Measurements from ENCODE around the gene TPGS2. TPM values are rescaled to one million over a fixed set of nuclear protein-coding genes. Genes with fewer than 3 reads are reported as not detected.
"Not testable (repeated sequence)": the region's sequence is repeated elsewhere in the genome, so short reads cannot be mapped to it uniquely, and the experiment has no call there.

TPGS2 gene
- total and polyA plus RNA-seq, 3 donors from 2014 or later, result 338 to 628 (median 546) TPM

GRCh38 chr18:36769611-36770314, 59.0 kb downstream of the TPGS2 start:
- no peak overlapping the region for H3K27ac ChIP-seq
- H3K27me3 ChIP-seq, result no peaks in the 10 kb centered on the region
- no peaks in the 10 kb centered on the region for H3K4me1 ChIP-seq
- intact Hi-C loops (cut with DNase I; ENCODE audit: low total_unique reads), result no loop called here
- no peaks in the 10 kb centered on the region for H3K36me3 ChIP-seq (ENCODE audit: low read depth, missing control alignments)
- no peak for DNase-seq
- H3K4me3 ChIP-seq, result no peak overlapping the region
- peak in 1 of 3 experiments; percentile 7 for TF ChIP-seq CTCF (IDR thresholded peaks at IDR 0.05)
- no peak for TF ChIP-seq POLR2A (IDR thresholded peaks at IDR 0.05)
- 83 to 90% methylated on average over 6 of the region's 6 CpGs for WGBS, 2 donors
- no peaks in the 10 kb centered on the region for H3K9me3 ChIP-seq

- intact Hi-C loops (cut with DNase I; ENCODE audit: low total_unique reads), result no loop called here
- Histone ChIP-seq H3K9me3 (no peaks in the 10 kb centered on the region), H3K4me1 (no peaks in the 10 kb centered on the region), H3K4me3 (no peak overlapping the region), H3K27me3 (no peaks in the 10 kb centered on the region), H3K36me3 (ENCODE audit: low read depth, missing control alignments) (no peaks in the 10 kb centered on the region), H3K27ac (no peak overlapping the region)
- DNase-seq, result no peak
- TF ChIP-seq CTCF (IDR thresholded peaks at IDR 0.05), result no peak
- no peak for TF ChIP-seq POLR2A (IDR thresholded peaks at IDR 0.05)
- 92 to 96% methylated on average over 10 of the region's 10 CpGs for WGBS, 2 donors
Observed at GRCh38 chr18:36769172-36769571, 59.6 kb downstream of the TPGS2 start.

GRCh38 chr18:36766836-36767235, 62.0 kb downstream of the TPGS2 start:
- no peaks in the 10 kb centered on the region for H3K4me1 ChIP-seq
- TF ChIP-seq POLR2A (IDR thresholded peaks at IDR 0.05) (no peak), CTCF (IDR thresholded peaks at IDR 0.05) (no peak)
- no peak overlapping the region for H3K4me3 ChIP-seq
- no peak for DNase-seq
- no peak overlapping the region for H3K27ac ChIP-seq
- no peaks in the 10 kb centered on the region for H3K27me3 ChIP-seq
- H3K36me3 ChIP-seq (ENCODE audit: low read depth, missing control alignments), result no peaks in the 10 kb centered on the region
- intact Hi-C loops (cut with DNase I; ENCODE audit: low total_unique reads), result no loop called here
- H3K9me3 ChIP-seq, result no peaks in the 10 kb centered on the region
- whole genome bisulfite sequencing, 2 donors, result 44 to 50% methylated on average over 3 of the region's 3 CpGs

- H3K4me1 ChIP-seq; intact Hi-C loops (cut with DNase I; ENCODE audit: low total_unique reads); H3K27ac ChIP-seq; DNase-seq; H3K9me3 ChIP-seq; H3K4me3 ChIP-seq; H3K36me3 ChIP-seq (ENCODE audit: low read depth, missing control alignments); H3K27me3 ChIP-seq: not testable (repeated sequence)
- 88 to 90% methylated on average over 26 of the region's 26 CpGs for WGBS, 2 donors
Observed at GRCh38 chr18:36762965-36763364, 65.8 kb downstream of the TPGS2 start.

- DNase-seq, result no peak
Observed at GRCh38 chr18:36762074-36762473, 66.7 kb downstream of the TPGS2 start.

More at GRCh38 chr18:36762074-36762473, 66.7 kb downstream of the TPGS2 start:
- Histone ChIP-seq H3K4me3 (no peak overlapping the region), H3K27ac (no peak overlapping the region), H3K36me3 (ENCODE audit: low read depth, missing control alignments) (no peaks in the 10 kb centered on the region), H3K9me3 (no peaks in the 10 kb centered on the region), H3K4me1 (no peaks in the 10 kb centered on the region), H3K27me3 (no peaks in the 10 kb centered on the region)
- WGBS, 2 donors, result 74 to 80% methylated on average over 2 of the region's 2 CpGs
- TF ChIP-seq CTCF (IDR thresholded peaks at IDR 0.05) (no peak), POLR2A (IDR thresholded peaks at IDR 0.05) (no peak)
- intact Hi-C loops (cut with DNase I; ENCODE audit: low total_unique reads), result no loop called here
